22Rv1 (cell line): ENCODE measurements around the gene STK39.

Experiments used
- CTCF ChIP-seq: fragments of 450-650 bp; IDR thresholded peaks from 2 replicates; pipeline ENCODE4 v1.5.1; 2017; ENCODE audit warnings: mild to moderate bottlenecking
- ZFX ChIP-seq: fragments of 450-650 bp; IDR thresholded peaks from 2 replicates; pipeline ENCODE4 v1.6.1; 2017; ENCODE audit warnings: antibody characterized with exemption, borderline replicate concordance

GRCh38 chr2:168028362-168028761 lies 219.0 kb downstream of the STK39 start:
- no peak for TF ChIP-seq CTCF
- TF ChIP-seq ZFX, result no peak
